DND-41 (cell line): Measurements from ENCODE around the gene ARNT2.

Experiments used
- ATAC-seq: fragments of 200-7000 bp; cut with Tn5 transposase; 3 replicates; pipeline ENCODE4 v1.9.1; 2021; ENCODE audit warnings: low read depth; ENCODE audit not compliant: insufficient read depth
- DNase-seq: peaks from one replicate; pipeline ENCODE4 v3.0.0-alpha.2; 2020
- H2AFZ ChIP-seq: 2 replicates; pipeline ENCODE4 v1.6.0; 2012; ENCODE audit warnings: low read depth, low read length
- H3K27ac ChIP-seq: 2 replicates; pipeline ENCODE4 v1.5.1; 2012; ENCODE audit warnings: low read length, inconsistent platforms
- H3K27me3 ChIP-seq: fragments of 200-600 bp; sonication (generic); 2 replicates; pipeline ENCODE4 v1.6.0; 2012; ENCODE audit warnings: low read length, mild to moderate bottlenecking, inconsistent platforms; ENCODE audit not compliant: insufficient read depth, poor library complexity
- H3K36me3 ChIP-seq: 2 replicates; pipeline ENCODE4 v1.5.1; 2012; ENCODE audit warnings: low read length, inconsistent platforms; ENCODE audit not compliant: insufficient read depth
- H3K4me1 ChIP-seq: 2 replicates; pipeline ENCODE4 v1.5.1; 2012; ENCODE audit warnings: mild to moderate bottlenecking, low read length; ENCODE audit not compliant: insufficient read depth
- H3K4me2 ChIP-seq: 2 replicates; pipeline ENCODE4 v1.6.0; 2012; ENCODE audit warnings: mild to moderate bottlenecking, moderate library complexity, low read length, inconsistent platforms; ENCODE audit not compliant: insufficient read depth
- H3K4me3 ChIP-seq, 2 experiments: fragments of 200-600 bp in 1 of 2; shearing (Covaris generic) in 1 of 2; 2 replicates each; pipeline ENCODE4 v1.5.1; 2012 to 2016; ENCODE audit warnings: inconsistent platforms in 2 of 2, low read length in 2 of 2, mild to moderate bottlenecking in 2 of 2, low read depth in 1 of 2, moderate library complexity in 1 of 2
- H3K79me2 ChIP-seq: 2 replicates; pipeline ENCODE4 v1.6.0; 2012; ENCODE audit warnings: low read length, inconsistent platforms; ENCODE audit not compliant: insufficient read depth
- H3K9ac ChIP-seq: 2 replicates; pipeline ENCODE4 v1.6.0; 2012; ENCODE audit warnings: low read depth, mild to moderate bottlenecking, inconsistent platforms, low read length, moderate library complexity
- H3K9me3 ChIP-seq: 2 replicates; pipeline ENCODE4 v1.5.1; 2012; ENCODE audit warnings: low read length, moderate library complexity, mild to moderate bottlenecking, inconsistent platforms; ENCODE audit not compliant: insufficient read depth, severe bottlenecking
- H4K20me1 ChIP-seq: 2 replicates; pipeline ENCODE4 v1.6.0; 2012; ENCODE audit warnings: low read length; ENCODE audit not compliant: insufficient read depth
- EZH2 ChIP-seq: IDR thresholded peaks from 3 replicates; pipeline ENCODE4 v1.6.1; 2012; ENCODE audit warnings: borderline replicate concordance, low read depth, mild to moderate bottlenecking, moderate library complexity, low read length, inconsistent platforms; ENCODE audit not compliant: severe bottlenecking
- TF ChIP-seq, protein P1 (sequence below): IDR thresholded peaks from 2 replicates; pipeline ENCODE4 v1.5.1; 2012; ENCODE audit warnings: borderline replicate concordance, low read length, moderate library complexity, mild to moderate bottlenecking; ENCODE audit not compliant: poor library complexity, severe bottlenecking; ENCODE audit errors: extremely low read depth

ARNT2 gene

DNA sequence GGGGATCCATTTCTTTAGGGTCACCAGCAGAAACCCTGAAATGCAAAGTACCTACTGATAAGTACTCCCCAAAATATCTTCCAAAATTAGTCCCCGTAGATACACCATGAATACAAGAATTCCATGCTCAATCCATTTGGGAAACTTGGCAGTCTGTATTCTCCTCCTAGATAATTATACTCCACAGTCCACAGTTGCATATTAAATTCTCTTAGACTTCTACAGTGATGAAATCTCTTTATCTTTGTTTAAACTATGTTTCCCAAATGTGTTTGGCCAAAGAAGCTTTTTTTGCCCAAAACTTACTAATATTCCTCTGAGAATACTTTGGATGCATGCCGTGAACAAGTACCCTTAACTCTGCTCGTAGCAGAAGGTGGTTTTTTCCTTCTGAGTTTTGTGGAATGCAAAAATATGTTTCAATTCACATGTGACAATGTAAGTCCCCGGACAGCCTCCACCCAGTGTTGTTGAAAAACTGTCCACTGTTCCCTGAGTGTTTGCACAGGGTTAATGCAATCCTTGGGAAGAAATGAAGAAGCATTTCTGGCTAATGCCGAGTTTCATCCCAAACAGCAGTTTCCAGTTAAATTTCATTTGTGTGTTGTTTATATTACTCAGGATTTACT lies 126.7 kb downstream of the ARNT2 start:
- TF ChIP-seq, protein P1, sequence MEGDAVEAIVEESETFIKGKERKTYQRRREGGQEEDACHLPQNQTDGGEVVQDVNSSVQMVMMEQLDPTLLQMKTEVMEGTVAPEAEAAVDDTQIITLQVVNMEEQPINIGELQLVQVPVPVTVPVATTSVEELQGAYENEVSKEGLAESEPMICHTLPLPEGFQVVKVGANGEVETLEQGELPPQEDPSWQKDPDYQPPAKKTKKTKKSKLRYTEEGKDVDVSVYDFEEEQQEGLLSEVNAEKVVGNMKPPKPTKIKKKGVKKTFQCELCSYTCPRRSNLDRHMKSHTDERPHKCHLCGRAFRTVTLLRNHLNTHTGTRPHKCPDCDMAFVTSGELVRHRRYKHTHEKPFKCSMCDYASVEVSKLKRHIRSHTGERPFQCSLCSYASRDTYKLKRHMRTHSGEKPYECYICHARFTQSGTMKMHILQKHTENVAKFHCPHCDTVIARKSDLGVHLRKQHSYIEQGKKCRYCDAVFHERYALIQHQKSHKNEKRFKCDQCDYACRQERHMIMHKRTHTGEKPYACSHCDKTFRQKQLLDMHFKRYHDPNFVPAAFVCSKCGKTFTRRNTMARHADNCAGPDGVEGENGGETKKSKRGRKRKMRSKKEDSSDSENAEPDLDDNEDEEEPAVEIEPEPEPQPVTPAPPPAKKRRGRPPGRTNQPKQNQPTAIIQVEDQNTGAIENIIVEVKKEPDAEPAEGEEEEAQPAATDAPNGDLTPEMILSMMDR: no peak
- TF ChIP-seq EZH2: no peak
- ATAC-seq (no peak), DNase-seq (no peak)

GRCh38 chr15:80531388-80531787 lies 127.2 kb downstream of the ARNT2 start:
- Histone ChIP-seq H2AFZ (no peak overlapping the region), H3K79me2 (no peaks in the 10 kb centered on the region), H4K20me1 (no peaks in the 10 kb centered on the region), H3K9ac (no peak overlapping the region), H3K27ac (no peak overlapping the region), H3K4me2 (no peak overlapping the region), H3K27me3 (peaks cover 2% of the 10 kb centered on the region), H3K9me3 (no peaks in the 10 kb centered on the region), H3K4me1 (no peaks in the 10 kb centered on the region), H3K36me3 (no peaks in the 10 kb centered on the region), H3K4me3 (no peak overlapping the region)
- ATAC-seq: no peak
- TF ChIP-seq EZH2: no peak
- TF ChIP-seq, protein P1: no peak
- DNase-seq: no peak

More for the DNA sequence above, 126.7 kb downstream of the ARNT2 start:
- no peak overlapping the region for H3K4me3 ChIP-seq
- no peak overlapping the region for H3K27ac ChIP-seq
- no peak overlapping the region for H3K4me2 ChIP-seq
- H3K36me3 ChIP-seq: no peaks in the 10 kb centered on the region
- H3K4me1 ChIP-seq: no peaks in the 10 kb centered on the region
- H3K27me3 ChIP-seq: peaks cover 2% of the 10 kb centered on the region
- H3K9me3 ChIP-seq: no peaks in the 10 kb centered on the region
- H2AFZ ChIP-seq: no peak overlapping the region
- H3K79me2 ChIP-seq: no peaks in the 10 kb centered on the region
- H3K9ac ChIP-seq: no peak overlapping the region
- no peaks in the 10 kb centered on the region for H4K20me1 ChIP-seq

DNA sequence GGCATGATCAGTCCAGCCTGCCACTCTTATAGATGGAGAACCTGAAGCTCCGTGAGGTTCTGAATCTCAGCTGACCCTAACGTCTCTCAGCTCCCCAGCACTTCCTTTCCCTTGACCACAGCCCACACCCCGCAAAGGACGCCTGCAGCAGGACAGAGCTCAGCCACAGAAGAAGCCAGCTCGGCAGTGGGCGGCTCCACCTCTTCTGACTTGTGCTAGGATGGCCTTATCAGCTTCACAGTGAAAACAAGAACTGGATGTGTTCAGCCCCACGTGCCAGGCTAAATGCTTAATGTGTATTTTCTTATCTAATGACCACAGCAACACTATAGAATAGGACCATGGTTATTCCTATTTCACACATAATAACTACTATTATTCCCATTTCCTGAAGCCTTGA lies 127.6 kb downstream of the ARNT2 start:
- Histone ChIP-seq H3K9me3 (no peaks in the 10 kb centered on the region), H3K4me2 (no peak overlapping the region), H3K4me1 (no peaks in the 10 kb centered on the region), H4K20me1 (no peaks in the 10 kb centered on the region), H2AFZ (no peak overlapping the region), H3K27ac (no peak overlapping the region), H3K4me3 (no peak overlapping the region), H3K27me3 (peaks cover 2% of the 10 kb centered on the region), H3K9ac (no peak overlapping the region), H3K36me3 (no peaks in the 10 kb centered on the region), H3K79me2 (no peaks in the 10 kb centered on the region)
- ATAC-seq (no peak), DNase-seq (no peak)
- TF ChIP-seq, protein P1: no peak
- TF ChIP-seq EZH2: no peak
